Measurements from ENCODE around the gene VPREB3. TPM values are rescaled to one million over a fixed set of nuclear protein-coding genes. Genes with fewer than 3 reads are reported as not detected.

Gene VPREB3, protein sequence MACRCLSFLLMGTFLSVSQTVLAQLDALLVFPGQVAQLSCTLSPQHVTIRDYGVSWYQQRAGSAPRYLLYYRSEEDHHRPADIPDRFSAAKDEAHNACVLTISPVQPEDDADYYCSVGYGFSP
- total RNA-seq (ENCODE audit: unreplicated experiment) = not detected
- long read RNA-seq = 0 reads

DNA sequence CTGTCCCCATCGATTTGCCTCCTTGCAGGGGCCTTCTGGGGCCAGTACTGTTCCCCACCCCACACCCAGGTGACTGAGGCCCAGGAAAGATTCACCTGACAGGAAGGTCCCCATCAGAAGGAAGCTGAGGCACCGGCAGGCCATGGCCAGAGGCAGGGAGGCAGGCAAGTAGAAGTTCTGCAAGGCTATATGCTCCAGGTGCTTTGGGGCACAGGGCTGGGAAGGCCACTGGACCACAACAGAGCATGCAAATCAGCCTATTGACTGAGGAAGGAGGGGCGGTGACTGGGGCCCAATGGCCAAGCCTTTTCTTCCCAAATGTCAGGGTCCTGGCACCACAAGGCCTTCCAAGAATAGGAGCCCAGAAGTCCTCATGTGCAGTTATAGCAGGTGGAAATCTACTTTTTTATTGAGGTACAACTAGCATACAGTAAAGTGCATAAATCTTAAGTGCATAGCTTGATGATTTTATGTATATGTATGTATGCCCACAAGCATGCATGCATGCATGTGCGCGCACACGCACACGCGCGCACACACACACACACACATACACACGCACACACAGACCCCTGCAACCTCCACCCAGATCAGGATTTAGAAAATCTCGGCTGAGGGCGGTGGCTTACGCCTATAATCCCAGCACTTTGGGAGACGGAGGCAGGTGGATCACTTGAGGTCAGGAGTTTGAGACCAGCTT is at the start of gene VPREB3:
Gene VPREB3 (minus strand): TSS at position 206 of the 700 bp plus-strand sequence. CDS start 62 bp downstream, at position 144.
- no peak for DNase-seq
- H3K9me3 Mint-ChIP-seq (ENCODE audit: unreplicated experiment) = peaks cover 9% of the 10 kb centered on the region
- H3K27me3 Mint-ChIP-seq (ENCODE audit: unreplicated experiment) = peaks cover 13% of the 10 kb centered on the region
- no peaks in the 10 kb centered on the region for H3K36me3 Mint-ChIP-seq (ENCODE audit: unreplicated experiment)
- TF ChIP-seq, protein P1, sequence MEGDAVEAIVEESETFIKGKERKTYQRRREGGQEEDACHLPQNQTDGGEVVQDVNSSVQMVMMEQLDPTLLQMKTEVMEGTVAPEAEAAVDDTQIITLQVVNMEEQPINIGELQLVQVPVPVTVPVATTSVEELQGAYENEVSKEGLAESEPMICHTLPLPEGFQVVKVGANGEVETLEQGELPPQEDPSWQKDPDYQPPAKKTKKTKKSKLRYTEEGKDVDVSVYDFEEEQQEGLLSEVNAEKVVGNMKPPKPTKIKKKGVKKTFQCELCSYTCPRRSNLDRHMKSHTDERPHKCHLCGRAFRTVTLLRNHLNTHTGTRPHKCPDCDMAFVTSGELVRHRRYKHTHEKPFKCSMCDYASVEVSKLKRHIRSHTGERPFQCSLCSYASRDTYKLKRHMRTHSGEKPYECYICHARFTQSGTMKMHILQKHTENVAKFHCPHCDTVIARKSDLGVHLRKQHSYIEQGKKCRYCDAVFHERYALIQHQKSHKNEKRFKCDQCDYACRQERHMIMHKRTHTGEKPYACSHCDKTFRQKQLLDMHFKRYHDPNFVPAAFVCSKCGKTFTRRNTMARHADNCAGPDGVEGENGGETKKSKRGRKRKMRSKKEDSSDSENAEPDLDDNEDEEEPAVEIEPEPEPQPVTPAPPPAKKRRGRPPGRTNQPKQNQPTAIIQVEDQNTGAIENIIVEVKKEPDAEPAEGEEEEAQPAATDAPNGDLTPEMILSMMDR (IDR thresholded peaks at IDR 0.05; ENCODE audit: partially characterized antibody, unreplicated experiment) = no peak
- no peak within 1 kb of the TSS for H3K4me3 Mint-ChIP-seq (ENCODE audit: unreplicated experiment)
- H3K4me1 Mint-ChIP-seq (ENCODE audit: low read depth, unreplicated experiment) = peaks cover 2% of the 10 kb centered on the region
- H3K27ac Mint-ChIP-seq (ENCODE audit: unreplicated experiment) = no peak within 1 kb of the TSS

DNA sequence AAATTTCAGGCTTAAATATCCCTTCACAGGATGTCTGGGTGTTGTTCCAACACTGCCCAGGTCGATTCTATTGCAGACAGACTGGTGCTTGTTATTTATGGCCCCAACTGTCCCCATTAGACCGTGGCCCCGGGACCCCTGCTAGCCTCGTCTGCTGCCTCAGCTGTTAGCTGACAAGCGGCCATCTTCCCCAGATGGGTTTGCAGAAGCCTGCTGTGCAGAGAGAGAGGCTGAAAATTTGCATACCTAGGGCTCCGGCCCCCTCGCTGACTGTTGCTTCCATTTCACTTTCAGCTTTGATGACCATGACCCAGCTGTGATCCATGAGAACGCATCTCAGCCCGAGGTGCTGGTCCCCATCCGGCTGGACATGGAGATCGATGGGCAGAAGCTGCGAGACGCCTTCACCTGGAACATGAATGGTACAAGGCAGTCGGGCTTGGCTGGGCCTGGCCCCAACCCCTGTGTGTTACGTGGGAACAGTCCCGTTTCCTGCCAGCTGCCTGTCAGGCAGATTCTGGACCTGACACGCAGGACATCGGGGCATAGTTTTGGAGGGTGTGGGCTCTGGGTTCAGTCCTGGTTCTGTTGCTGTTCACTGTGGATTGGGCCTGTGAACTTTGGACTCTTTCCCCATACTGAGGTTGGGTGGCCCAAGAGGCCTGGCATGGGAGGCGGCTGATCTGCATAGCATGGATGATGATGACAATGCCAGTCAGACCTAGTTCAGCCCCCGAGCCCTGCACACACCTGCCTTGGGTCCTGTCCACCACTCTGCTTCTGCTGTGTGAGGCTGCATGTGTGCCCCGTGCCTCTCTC is 49.0 kb upstream of the VPREB3 start:
- TF ChIP-seq, protein P1 (IDR thresholded peaks at IDR 0.05; ENCODE audit: partially characterized antibody, unreplicated experiment) = no peak
- H3K9me3 Mint-ChIP-seq (ENCODE audit: unreplicated experiment) = peaks cover 1% of the 10 kb centered on the region
- H3K27ac Mint-ChIP-seq (ENCODE audit: unreplicated experiment) = no peak overlapping the region
- H3K4me3 Mint-ChIP-seq (ENCODE audit: unreplicated experiment) = no peak overlapping the region
- H3K4me1 Mint-ChIP-seq (ENCODE audit: low read depth, unreplicated experiment) = peaks cover 17% of the 10 kb centered on the region
- H3K36me3 Mint-ChIP-seq (ENCODE audit: unreplicated experiment) = peaks cover 11% of the 10 kb centered on the region
- DNase-seq = no peak
- peaks cover 2% of the 10 kb centered on the region for H3K27me3 Mint-ChIP-seq (ENCODE audit: unreplicated experiment)

DNA sequence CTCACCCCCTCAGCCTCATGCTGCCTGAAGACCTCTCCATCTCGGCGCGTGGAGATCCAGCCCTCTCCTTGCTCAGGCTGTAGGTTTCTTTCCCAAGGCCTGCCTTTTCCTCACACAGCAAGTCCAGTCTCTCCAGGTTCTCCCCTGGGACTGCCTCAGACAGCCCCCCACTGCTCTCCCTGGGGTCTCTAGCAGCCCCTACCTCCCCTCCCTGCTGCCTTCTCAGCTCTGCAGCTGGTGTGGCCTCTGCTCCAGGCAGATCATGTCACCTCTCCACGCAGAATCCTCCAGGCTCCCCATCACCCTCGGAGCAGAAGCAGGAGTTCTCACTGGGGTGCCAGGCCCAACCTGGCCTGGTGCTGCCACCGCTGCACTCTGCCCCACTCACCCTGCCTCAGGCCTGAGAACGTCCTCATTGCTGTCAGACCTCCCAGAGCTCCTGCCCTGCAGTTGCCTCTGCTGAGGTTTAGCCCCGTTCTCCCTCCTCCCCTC is 47.7 kb upstream of the VPREB3 start:
- no peak overlapping the region for H3K4me3 Mint-ChIP-seq (ENCODE audit: unreplicated experiment)
- DNase-seq = no peak

DNA sequence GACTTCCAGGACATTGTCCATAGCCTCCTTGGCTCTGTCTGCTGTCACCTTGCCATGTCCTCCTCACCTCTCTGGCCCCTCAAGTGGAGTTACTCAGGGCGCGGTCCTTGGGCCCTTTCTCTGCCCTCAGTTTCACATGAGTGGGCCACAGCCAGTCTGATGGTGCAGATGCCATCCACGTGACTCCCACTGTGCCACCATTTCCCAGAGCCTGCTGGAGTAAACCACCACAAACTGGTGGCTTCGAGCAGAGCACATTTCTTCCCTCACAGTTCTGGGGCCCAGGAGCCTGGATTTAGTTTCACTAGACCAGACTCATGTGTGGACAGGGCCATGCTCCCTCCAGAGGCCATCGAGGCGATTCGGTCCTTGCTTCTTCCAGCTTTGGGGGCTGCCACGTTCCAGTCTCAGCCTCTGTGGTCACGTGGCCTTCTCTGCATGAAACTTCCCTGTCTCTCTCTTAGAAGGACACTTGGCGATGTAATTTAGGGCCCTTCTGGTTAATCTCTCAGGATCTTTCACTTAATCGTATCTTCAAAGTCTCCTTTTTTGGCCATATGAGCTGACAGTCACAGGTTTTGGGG is 47.1 kb upstream of the VPREB3 start:
- DNase-seq = no peak
- H3K9me3 Mint-ChIP-seq (ENCODE audit: unreplicated experiment) = peaks cover 1% of the 10 kb centered on the region
- peaks cover 5% of the 10 kb centered on the region for H3K27me3 Mint-ChIP-seq (ENCODE audit: unreplicated experiment)
- H3K27ac Mint-ChIP-seq (ENCODE audit: unreplicated experiment) = no peak overlapping the region
- peaks cover 7% of the 10 kb centered on the region for H3K36me3 Mint-ChIP-seq (ENCODE audit: unreplicated experiment)
- TF ChIP-seq, protein P1 (IDR thresholded peaks at IDR 0.05; ENCODE audit: partially characterized antibody, unreplicated experiment) = no peak
- H3K4me3 Mint-ChIP-seq (ENCODE audit: unreplicated experiment) = no peak overlapping the region
- H3K4me1 Mint-ChIP-seq (ENCODE audit: low read depth, unreplicated experiment) = peaks cover 21% of the 10 kb centered on the region

More for the DNA sequence above, 47.7 kb upstream of the VPREB3 start:
- TF ChIP-seq, protein P1 (IDR thresholded peaks at IDR 0.05; ENCODE audit: partially characterized antibody, unreplicated experiment) = no peak
- peaks cover 17% of the 10 kb centered on the region for H3K4me1 Mint-ChIP-seq (ENCODE audit: low read depth, unreplicated experiment)
- H3K27me3 Mint-ChIP-seq (ENCODE audit: unreplicated experiment) = peaks cover 5% of the 10 kb centered on the region
- H3K9me3 Mint-ChIP-seq (ENCODE audit: unreplicated experiment) = peaks cover 1% of the 10 kb centered on the region
- peak overlapping the region; percentile 48 for H3K27ac Mint-ChIP-seq (ENCODE audit: unreplicated experiment)
- peaks cover 7% of the 10 kb centered on the region for H3K36me3 Mint-ChIP-seq (ENCODE audit: unreplicated experiment)

Measured in glutamatergic neuron (in vitro differentiated cells).